Measurements from ENCODE around the gene BAHCC1. TPM values are rescaled to one million over a fixed set of nuclear protein-coding genes. Genes with fewer than 3 reads are reported as not detected.
"Not testable (repeated sequence)": the region's sequence is repeated elsewhere in the genome, so short reads cannot be mapped to it uniquely, and the experiment has no call there.

Gene BAHCC1
- total RNA-seq, 1 experiment from 2014 or later: 0.17 TPM

DNA sequence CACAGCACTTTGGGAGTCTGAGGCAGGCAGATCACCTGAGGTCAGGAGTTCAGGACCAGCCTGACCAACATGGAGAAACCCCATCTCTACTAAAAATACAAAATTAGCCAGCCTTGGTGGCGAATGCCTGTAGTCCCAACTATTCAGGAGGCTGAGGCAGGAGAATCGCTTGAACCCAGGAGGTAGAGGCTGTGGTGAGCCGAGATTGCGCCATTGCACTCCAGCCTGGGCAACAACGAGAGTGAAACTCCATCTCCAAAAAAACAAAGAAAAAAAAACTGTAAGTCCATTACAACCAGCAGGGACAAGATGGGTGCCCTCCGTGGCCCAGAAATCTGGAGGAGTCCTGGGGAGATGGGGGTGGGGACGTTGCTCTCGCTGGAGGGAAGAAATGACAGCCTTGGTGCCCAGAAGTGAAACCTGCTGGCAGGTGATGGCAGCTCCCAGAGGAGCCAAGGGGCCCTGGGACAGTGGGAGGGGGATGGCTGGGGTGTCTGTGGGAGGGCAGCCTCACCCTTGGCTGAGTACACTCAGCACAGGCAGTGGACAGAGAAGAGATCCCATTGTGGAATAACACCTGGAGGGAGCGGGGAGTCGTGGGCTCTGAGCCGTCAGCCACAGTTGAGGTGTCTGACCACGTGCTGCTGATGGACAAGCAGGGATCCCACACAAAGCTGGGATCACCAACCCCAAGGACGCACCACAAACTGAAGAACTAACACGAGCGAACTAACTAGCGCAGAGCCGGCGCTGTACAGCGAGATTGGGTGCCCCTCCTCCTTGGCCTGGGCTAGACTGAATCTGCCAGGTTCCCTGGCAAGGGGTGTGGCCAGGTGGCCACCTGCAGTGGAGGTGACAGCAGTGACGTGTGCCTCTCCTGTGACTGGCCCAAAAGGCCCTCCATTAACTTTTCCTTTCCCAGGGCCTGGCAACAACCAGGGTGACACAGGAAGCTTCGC lies 46.9 kb upstream of the BAHCC1 start:
- peaks cover 8% of the 10 kb centered on the region for H3K4me1 Mint-ChIP-seq (ENCODE audit: low read depth, unreplicated experiment)
- no peaks in the 10 kb centered on the region for H3K27me3 Mint-ChIP-seq (ENCODE audit: unreplicated experiment)
- no peak overlapping the region for H3K4me3 Mint-ChIP-seq (ENCODE audit: low read depth, unreplicated experiment)
- no peak overlapping the region for H3K27ac Mint-ChIP-seq (ENCODE audit: unreplicated experiment)
- intact Hi-C loops (cut with micrococcal nuclease; ENCODE audit: unreplicated experiment): no loop called here
- H3K36me3 Mint-ChIP-seq (ENCODE audit: insufficient read depth, unreplicated experiment): peaks cover 38% of the 10 kb centered on the region
- no peak for DNase-seq
- no TSS peak for BruUV-seq (replicated peaks)
- CTCF ChIA-PET: interaction anchor here (0.9 kb wide), 1 partner anchor 59 kb away, joined by 3 read pairs; no protein-coding TSS in a partner anchor
- TF ChIP-seq, protein P1, sequence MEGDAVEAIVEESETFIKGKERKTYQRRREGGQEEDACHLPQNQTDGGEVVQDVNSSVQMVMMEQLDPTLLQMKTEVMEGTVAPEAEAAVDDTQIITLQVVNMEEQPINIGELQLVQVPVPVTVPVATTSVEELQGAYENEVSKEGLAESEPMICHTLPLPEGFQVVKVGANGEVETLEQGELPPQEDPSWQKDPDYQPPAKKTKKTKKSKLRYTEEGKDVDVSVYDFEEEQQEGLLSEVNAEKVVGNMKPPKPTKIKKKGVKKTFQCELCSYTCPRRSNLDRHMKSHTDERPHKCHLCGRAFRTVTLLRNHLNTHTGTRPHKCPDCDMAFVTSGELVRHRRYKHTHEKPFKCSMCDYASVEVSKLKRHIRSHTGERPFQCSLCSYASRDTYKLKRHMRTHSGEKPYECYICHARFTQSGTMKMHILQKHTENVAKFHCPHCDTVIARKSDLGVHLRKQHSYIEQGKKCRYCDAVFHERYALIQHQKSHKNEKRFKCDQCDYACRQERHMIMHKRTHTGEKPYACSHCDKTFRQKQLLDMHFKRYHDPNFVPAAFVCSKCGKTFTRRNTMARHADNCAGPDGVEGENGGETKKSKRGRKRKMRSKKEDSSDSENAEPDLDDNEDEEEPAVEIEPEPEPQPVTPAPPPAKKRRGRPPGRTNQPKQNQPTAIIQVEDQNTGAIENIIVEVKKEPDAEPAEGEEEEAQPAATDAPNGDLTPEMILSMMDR (IDR thresholded peaks at IDR 0.05; ENCODE audit: unreplicated experiment): no peak
- H3K9me3 Mint-ChIP-seq (ENCODE audit: low read depth, unreplicated experiment): no peaks in the 10 kb centered on the region

DNA sequence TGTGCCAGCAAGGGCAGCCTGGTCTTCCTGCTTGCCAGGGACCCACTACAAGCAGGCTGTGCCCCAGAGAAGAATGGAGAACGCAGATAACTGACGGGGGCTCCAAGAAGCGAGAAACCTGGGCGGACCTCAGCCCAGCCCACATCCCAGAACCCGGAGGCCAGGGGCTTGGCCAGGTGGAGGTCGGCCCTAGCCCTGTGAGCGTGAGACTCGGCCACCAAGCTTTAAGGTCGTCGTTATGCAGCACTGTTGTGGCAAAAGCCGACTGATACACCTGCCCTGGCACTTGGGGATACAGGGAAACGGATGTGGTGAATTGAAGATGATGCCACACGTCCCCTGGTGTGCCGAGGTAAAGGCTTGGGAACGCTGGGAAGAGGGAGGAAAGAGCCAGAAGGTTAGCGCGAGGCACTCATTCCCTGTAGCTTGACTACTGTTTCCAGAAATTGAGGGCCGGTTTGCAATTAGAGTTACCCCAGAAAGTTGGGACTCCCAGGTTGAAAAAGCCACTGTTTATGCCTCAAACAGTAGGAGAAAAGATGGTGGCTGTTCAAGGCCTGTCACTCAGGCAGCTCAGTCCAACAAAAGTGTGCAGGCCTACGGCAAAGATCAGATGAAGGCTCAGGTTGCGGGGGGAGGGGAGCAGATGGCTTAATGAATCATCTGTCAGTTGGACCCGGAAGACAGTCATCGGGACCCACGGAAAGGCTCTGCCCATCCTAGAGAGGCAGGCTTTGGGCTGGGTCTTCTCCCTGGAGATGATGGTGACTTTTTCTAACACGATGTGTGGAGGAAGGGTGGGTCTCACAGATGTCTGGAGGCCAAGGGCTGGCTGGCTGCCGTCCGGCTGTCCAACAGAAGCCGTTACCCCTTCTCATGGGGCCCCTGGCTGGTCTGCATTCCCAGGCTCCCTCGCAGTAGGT lies 45.6 kb upstream of the BAHCC1 start:
- DNase-seq: no peak

DNA sequence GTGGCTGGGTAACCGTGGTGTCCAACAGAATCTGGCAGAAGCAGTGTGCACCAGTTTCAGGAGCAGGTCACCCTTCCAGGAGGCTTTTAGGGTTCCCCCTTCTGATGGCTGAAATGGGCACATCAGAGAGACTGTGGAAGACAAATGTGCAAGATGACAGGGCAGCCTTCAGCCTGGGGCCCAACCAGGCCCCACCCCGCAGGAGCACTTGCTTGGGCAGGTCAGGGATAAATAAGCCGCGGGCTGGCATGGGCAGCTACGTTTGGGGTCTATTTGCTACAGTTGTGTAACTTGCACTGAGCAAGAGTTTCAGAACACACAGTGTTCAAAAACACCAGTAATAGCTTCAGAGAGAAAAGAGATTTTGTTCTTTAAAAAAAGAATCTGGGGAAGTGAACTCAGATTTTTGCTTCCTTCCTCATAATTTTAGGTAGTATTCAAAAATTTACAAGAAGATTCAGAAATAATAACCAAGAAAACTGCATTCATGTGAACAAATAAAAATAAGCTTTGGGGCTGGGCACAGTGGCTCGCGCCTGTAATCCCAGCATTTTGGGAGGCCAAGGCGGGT lies 44.9 kb upstream of the BAHCC1 start:
- TF ChIP-seq, protein P1 (IDR thresholded peaks at IDR 0.05; ENCODE audit: unreplicated experiment): no peak
- intact Hi-C loops (cut with micrococcal nuclease; ENCODE audit: unreplicated experiment): no loop called here
- Mint-ChIP-seq H3K36me3 (ENCODE audit: insufficient read depth, unreplicated experiment) (peaks cover 17% of the 10 kb centered on the region), H3K4me3 (ENCODE audit: low read depth, unreplicated experiment) (no peak overlapping the region), H3K4me1 (ENCODE audit: low read depth, unreplicated experiment) (peaks cover 8% of the 10 kb centered on the region), H3K27ac (ENCODE audit: unreplicated experiment) (no peak overlapping the region), H3K27me3 (ENCODE audit: unreplicated experiment) (peaks cover 14% of the 10 kb centered on the region), H3K9me3 (ENCODE audit: low read depth, unreplicated experiment) (no peaks in the 10 kb centered on the region)
- BruUV-seq (replicated peaks): no TSS peak
- DNase-seq: no peak
- CTCF ChIA-PET: no interaction called here

More for the DNA sequence above, 45.6 kb upstream of the BAHCC1 start:
- intact Hi-C loops (cut with micrococcal nuclease; ENCODE audit: unreplicated experiment): no loop called here
- Mint-ChIP-seq H3K9me3 (ENCODE audit: low read depth, unreplicated experiment) (no peaks in the 10 kb centered on the region), H3K36me3 (ENCODE audit: insufficient read depth, unreplicated experiment) (peaks cover 25% of the 10 kb centered on the region), H3K4me1 (ENCODE audit: low read depth, unreplicated experiment) (peaks cover 8% of the 10 kb centered on the region), H3K4me3 (ENCODE audit: low read depth, unreplicated experiment) (no peak overlapping the region), H3K27ac (ENCODE audit: unreplicated experiment) (no peak overlapping the region), H3K27me3 (ENCODE audit: unreplicated experiment) (peaks cover 7% of the 10 kb centered on the region)
- CTCF ChIA-PET: no interaction called here
- TF ChIP-seq, protein P1 (IDR thresholded peaks at IDR 0.05; ENCODE audit: unreplicated experiment): no peak
- BruUV-seq (replicated peaks): no TSS peak

DNA sequence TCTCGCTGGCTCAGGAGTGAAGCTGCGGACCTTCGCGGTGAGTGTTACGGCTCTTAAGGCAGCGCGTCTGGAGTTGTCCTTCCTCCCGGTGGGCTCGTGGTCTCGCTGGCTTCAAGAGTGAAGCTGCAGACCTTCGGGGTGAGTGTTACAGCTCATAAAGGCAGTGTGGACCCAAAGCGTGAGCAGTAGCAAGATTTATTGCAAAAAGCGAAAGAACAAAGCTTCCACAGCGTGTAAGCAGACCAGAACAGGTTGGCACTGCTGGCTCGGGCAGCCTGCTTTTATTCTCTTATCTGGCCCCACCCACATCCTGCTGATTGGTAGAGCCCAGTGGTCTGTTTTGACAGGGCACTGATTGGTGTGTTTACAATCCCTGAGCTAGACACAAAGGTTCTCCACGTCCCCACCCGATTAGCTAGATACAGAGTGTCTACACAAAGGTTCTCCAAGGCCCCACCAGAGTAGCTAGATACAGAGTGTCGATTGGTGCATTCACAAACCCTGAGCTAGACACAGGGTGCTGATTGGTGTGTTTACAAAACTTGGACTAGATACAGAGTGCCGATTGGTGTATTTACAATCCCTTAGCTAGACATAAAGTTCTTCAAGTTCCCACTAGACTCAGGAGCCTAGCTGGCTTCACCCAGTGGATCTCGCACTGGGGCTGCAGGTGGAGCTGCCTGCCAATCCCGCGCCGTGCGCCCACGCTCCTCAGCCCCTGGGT lies 43.8 kb upstream of the BAHCC1 start:
- H3K27me3 Mint-ChIP-seq (ENCODE audit: unreplicated experiment): peaks cover 18% of the 10 kb centered on the region
- intact Hi-C loops (cut with micrococcal nuclease; ENCODE audit: unreplicated experiment); H3K27ac Mint-ChIP-seq (ENCODE audit: unreplicated experiment); CTCF ChIA-PET; H3K36me3 Mint-ChIP-seq (ENCODE audit: insufficient read depth, unreplicated experiment); H3K4me3 Mint-ChIP-seq (ENCODE audit: low read depth, unreplicated experiment); H3K4me1 Mint-ChIP-seq (ENCODE audit: low read depth, unreplicated experiment); H3K9me3 Mint-ChIP-seq (ENCODE audit: low read depth, unreplicated experiment); BruUV-seq (replicated peaks); DNase-seq: not testable (repeated sequence)

DNA sequence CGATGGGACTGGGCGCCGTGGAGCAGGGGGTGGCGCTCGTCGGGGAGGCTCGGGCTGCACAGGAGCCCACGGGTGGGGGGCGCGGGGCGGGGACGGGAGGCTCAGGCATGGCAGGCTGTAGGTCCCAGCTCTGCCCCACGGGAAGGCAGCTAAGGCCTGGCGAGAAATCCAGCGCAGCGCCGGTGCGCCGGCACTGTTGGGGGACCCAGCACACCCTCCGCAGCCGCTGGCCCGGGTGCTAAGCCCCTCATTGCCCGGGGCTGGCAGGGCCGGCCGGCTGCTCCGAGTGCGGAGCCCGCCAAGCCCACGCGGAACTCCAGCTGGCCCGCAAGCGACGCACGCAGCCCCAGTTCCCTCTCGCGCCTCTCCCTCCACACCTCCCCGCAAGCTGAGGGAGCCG lies 43.2 kb upstream of the BAHCC1 start:
- H3K27ac Mint-ChIP-seq (ENCODE audit: unreplicated experiment); H3K36me3 Mint-ChIP-seq (ENCODE audit: insufficient read depth, unreplicated experiment); H3K4me3 Mint-ChIP-seq (ENCODE audit: low read depth, unreplicated experiment); BruUV-seq (replicated peaks); intact Hi-C loops (cut with micrococcal nuclease; ENCODE audit: unreplicated experiment); H3K4me1 Mint-ChIP-seq (ENCODE audit: low read depth, unreplicated experiment); DNase-seq; H3K9me3 Mint-ChIP-seq (ENCODE audit: low read depth, unreplicated experiment): not testable (repeated sequence)
- peaks cover 18% of the 10 kb centered on the region for H3K27me3 Mint-ChIP-seq (ENCODE audit: unreplicated experiment)
- CTCF ChIA-PET: interaction anchor here (0.5 kb wide), 1 partner anchor 602 kb away, joined by 3 read pairs; no protein-coding TSS in a partner anchor

Measured in Calu3 (cell line).